ENCODE measurements around the gene WNK2. TPM values are rescaled to one million over a fixed set of nuclear protein-coding genes. Genes with fewer than 3 reads are reported as not detected.

Gene WNK2
- total RNA-seq, 1 experiment from 2014 or later, result 69.4 TPM

GRCh38 chr9:93209576-93210323 lies 25.8 kb downstream of the WNK2 start:
- Mint-ChIP-seq H3K27ac (peak overlapping the region in 2 of 3 experiments; percentile 29 to 56; a peak in 2 of 7 replicates), H3K27me3 (ENCODE audit: low read depth) (no peaks in the 10 kb centered on the region), H3K4me1 (0 out of 4 replicates have a peak, but pooled peaks cover 0 to 2% of the 10 kb centered on the region in 2 experiments), H3K36me3 (ENCODE audit: insufficient read depth in 1 of 3, low read depth in 3 of 3) (peaks cover 2 to 10% (median 5%) of the 10 kb centered on the region in 3 experiments; a peak in 5 of 7 replicates), H3K4me3 (no peak overlapping the region), H3K9me3 (peaks cover 3% of the 10 kb centered on the region in 2 experiments; a peak in 2 of 5 replicates)
- Histone ChIP-seq H3K79me1 (ENCODE audit: insufficient read depth, low read depth, low read length, poor library complexity, severe bottlenecking) (peaks cover 4% of the 10 kb centered on the region), H3K79me2 (ENCODE audit: insufficient read depth, low read length) (peaks cover 10% of the 10 kb centered on the region; the same call in 1 of the 2 replicates), H3K27me3 (ENCODE audit: insufficient read depth, low read length) (no peaks in the 10 kb centered on the region), H2AK5ac (ENCODE audit: insufficient read length, low read length) (no peak overlapping the region), H3K23ac (ENCODE audit: insufficient read length, low read depth, low read length) (no peak overlapping the region), H3K9ac (ENCODE audit: extremely low read depth, insufficient read length, low read length) (no peak overlapping the region), H2BK5ac (ENCODE audit: insufficient read length, low read length) (no peak overlapping the region), H3K56ac (ENCODE audit: insufficient read length, low read depth, low read length) (no peak overlapping the region), H3K23me2 (ENCODE audit: insufficient read length, low read depth, low read length, poor library complexity, severe bottlenecking) (no peaks in the 10 kb centered on the region), H3K14ac (ENCODE audit: insufficient read depth, low read length) (no peak overlapping the region), H2BK120ac (ENCODE audit: low read depth, low read length, poor library complexity, severe bottlenecking) (no peak overlapping the region), H4K91ac (ENCODE audit: insufficient read length, low read depth, low read length) (no peak overlapping the region), H3K18ac (ENCODE audit: insufficient read length, low read depth, low read length) (no peak overlapping the region), H3K4me1 (ENCODE audit: insufficient read depth, low read length) (no peaks in the 10 kb centered on the region), H4K8ac (replicated peaks; ENCODE audit: insufficient read length, low read depth, low read length) (no peak overlapping the region), H4K5ac (ENCODE audit: insufficient read length, low read depth, low read length) (no peak overlapping the region), H2AFZ (ENCODE audit: low read length) (no peak overlapping the region), H3K4me2 (ENCODE audit: insufficient read depth, insufficient read length, low read length) (no peak overlapping the region), H3T11ph (ENCODE audit: low read length) (no peak overlapping the region), H3K4ac (ENCODE audit: low read depth, low read length) (no peak overlapping the region), H2BK15ac (ENCODE audit: low read depth, low read length) (no peak overlapping the region), H4K20me1 (ENCODE audit: control insufficient read depth, insufficient read depth, insufficient read length) (no peaks in the 10 kb centered on the region), H2BK20ac (ENCODE audit: low read depth, low read length, poor library complexity, severe bottlenecking) (no peak overlapping the region), H3K27ac (ENCODE audit: insufficient read length, low read depth, low read length) (no peak overlapping the region), H3K9me3 (ENCODE audit: control insufficient read depth, low read depth, low read length) (no peaks in the 10 kb centered on the region), H2BK12ac (ENCODE audit: insufficient read length, low read depth, low read length) (no peak overlapping the region)
- no peak for TF ChIP-seq CTCF (conservative IDR thresholded peaks at IDR 0.05)
- DNase-seq, result no peak
- no CpG with 5 or more reads among the region's 12 CpGs for WGBS (ENCODE audit: extremely low coverage, insufficient read length, low lambda C conversion rate)

Data from H9 (cell line).